GM23338 (cell line): ENCODE results near the gene LRRC8B. TPM values are rescaled to one million over a fixed set of nuclear protein-coding genes. Genes with fewer than 3 reads are reported as not detected.

Experiments used
- ATAC-seq: fragments of 200-7000 bp; cut with Tn5 transposase; 3 replicates; pipeline ENCODE4 v1.9.1; 2020
- DNase-seq: peaks from one replicate; pipeline ENCODE4 v3.0.0-alpha.2; 2015; ENCODE audit warnings: low spot score
- H2AFZ ChIP-seq: fragments of 200-600 bp; sonication (generic); 2 replicates; pipeline ENCODE4 v1.8.0; 2016; ENCODE audit warnings: antibody characterized with exemption, mild to moderate bottlenecking, moderate library complexity
- H3F3A ChIP-seq: fragments of 200-600 bp; sonication (generic); replicated peaks from 2 replicates; pipeline ENCODE4 v1.8.0; 2017; ENCODE audit warnings: antibody characterized with exemption, mixed run types, low read depth
- H3K27ac ChIP-seq: fragments of 200-600 bp; sonication (generic); 2 replicates; pipeline ENCODE4 v1.6.1; 2016; ENCODE audit warnings: low read depth
- H3K27me3 ChIP-seq: fragments of 200-600 bp; sonication (generic); 2 replicates; pipeline ENCODE4 v1.8.0; 2016; ENCODE audit warnings: mild to moderate bottlenecking, mixed run types, moderate library complexity; ENCODE audit not compliant: insufficient read depth
- H3K36me3 ChIP-seq: fragments of 200-600 bp; sonication (generic); 2 replicates; pipeline ENCODE4 v1.8.0; 2016; ENCODE audit warnings: mild to moderate bottlenecking; ENCODE audit not compliant: insufficient read depth
- H3K4me1 ChIP-seq: fragments of 200-600 bp; sonication (generic); 2 replicates; pipeline ENCODE4 v1.8.0; 2016; ENCODE audit warnings: mild to moderate bottlenecking, moderate library complexity; ENCODE audit not compliant: insufficient read depth
- H3K4me2 ChIP-seq: fragments of 200-600 bp; sonication (generic); 2 replicates; pipeline ENCODE4 v1.7.1; 2017; ENCODE audit warnings: mixed run types
- H3K4me3 ChIP-seq: fragments of 200-600 bp; sonication (generic); 2 replicates; pipeline ENCODE4 v1.6.1; 2016; ENCODE audit warnings: mixed run types
- H3K79me2 ChIP-seq: fragments of 200-600 bp; sonication (generic); replicated peaks from 2 replicates; pipeline ENCODE4 v1.8.0; 2017; ENCODE audit warnings: mild to moderate bottlenecking; ENCODE audit not compliant: insufficient read depth
- H3K9me2 ChIP-seq: fragments of 200-600 bp; sonication (generic); 2 replicates; pipeline ENCODE4 v1.8.0; 2017; ENCODE audit not compliant: insufficient read depth
- H4K20me1 ChIP-seq: fragments of 200-600 bp; sonication (generic); replicated peaks from 2 replicates; pipeline ENCODE4 v1.8.0; 2017; ENCODE audit warnings: mild to moderate bottlenecking; ENCODE audit not compliant: insufficient read depth
- H3K27ac Mint-ChIP-seq: 2 replicates; pipeline ENCODE4 v1.8.0; 2020; ENCODE audit warnings: inconsistent platforms, mild to moderate bottlenecking, moderate library complexity, mixed read lengths
- H3K27me3 Mint-ChIP-seq: 3 replicates; pipeline ENCODE4 v1.8.0; 2022; ENCODE audit warnings: low read depth, mild to moderate bottlenecking, moderate library complexity, mixed read lengths, inconsistent platforms; ENCODE audit not compliant: insufficient read depth, poor library complexity
- H3K36me3 Mint-ChIP-seq: 3 replicates; pipeline ENCODE4 v1.8.0; 2021; ENCODE audit warnings: low read depth, mild to moderate bottlenecking, inconsistent platforms, moderate library complexity, mixed read lengths
- H3K4me1 Mint-ChIP-seq: 3 replicates; pipeline ENCODE4 v1.8.0; 2020; ENCODE audit warnings: mild to moderate bottlenecking, inconsistent platforms, mixed read lengths
- H3K4me3 Mint-ChIP-seq: 3 replicates; pipeline ENCODE4 v1.8.0; 2021; ENCODE audit warnings: moderate library complexity, mild to moderate bottlenecking, inconsistent platforms, mixed read lengths
- H3K9me3 Mint-ChIP-seq: 3 replicates; pipeline ENCODE4 v1.8.0; 2020; ENCODE audit warnings: moderate library complexity, mild to moderate bottlenecking, inconsistent platforms, mixed read lengths
- CREB1 ChIP-seq: fragments of 250-450 bp; sonication (Bioruptor Pico); IDR thresholded peaks from 2 replicates; pipeline ENCODE4 v1.5.0; 2020; ENCODE audit warnings: low read depth, mild to moderate bottlenecking, moderate library complexity
- EZH2 ChIP-seq: fragments of 200-600 bp; sonication (generic); IDR thresholded peaks from one replicate; pipeline ENCODE4 v1.8.0; 2017; ENCODE audit warnings: antibody characterized with exemption, mild to moderate bottlenecking, low read depth; ENCODE audit not compliant: unreplicated experiment
- EZH2phosphoT487 ChIP-seq: fragments of 200-600 bp; sonication (generic); IDR thresholded peaks from one replicate; pipeline ENCODE4 v1.8.1; 2018; ENCODE audit warnings: antibody characterized with exemption; ENCODE audit not compliant: unreplicated experiment
- JUNB ChIP-seq: IDR thresholded peaks from one replicate; pipeline ENCODE4 v1.6.1; 2016; ENCODE audit warnings: antibody characterized with exemption; ENCODE audit not compliant: unreplicated experiment
- POLR2AphosphoS5 ChIP-seq: IDR thresholded peaks from 2 replicates; pipeline ENCODE4 v1.6.1; 2016; ENCODE audit warnings: antibody characterized with exemption, low read depth
- ZNF331 ChIP-seq: fragments of 250-450 bp; sonication (Bioruptor Pico); IDR thresholded peaks from 2 replicates; pipeline ENCODE4 v1.5.0; 2020; ENCODE audit warnings: low read depth, mild to moderate bottlenecking, moderate library complexity
- polyA plus RNA-seq: library from polyadenylated mRNA; unstranded; fragments of >200 nt; fragmentation: Nextera tagmentation; extraction: Ambion mirVana; gene quantifications from 2 replicates; pipeline ENCODE4 v1.2.1, GENCODE V29; 2016
- total RNA-seq: library from RNA; depleted of rRNA; stranded (reverse); fragments of >200 nt; shearing (Covaris generic); gene quantifications from 2 replicates; pipeline ENCODE4 v1.2.3, GENCODE V29; 2014
- TF ChIP-seq, protein P1 (sequence below): fragments of 250-450 bp; sonication (Bioruptor Pico); IDR thresholded peaks from 2 replicates; pipeline ENCODE4 v1.5.0; 2020; ENCODE audit warnings: mild to moderate bottlenecking, moderate library complexity
- TF ChIP-seq, protein P2 (sequence below), 2 experiments: fragments of 200-600 bp in 1 of 2; sonication (generic) in 1 of 2; conservative IDR thresholded peaks; 2 replicates each; pipeline versions ENCODE4 v1.5.1 to v1.6.1; 2016 to 2017; ENCODE audit warnings: antibody characterized with exemption in 2 of 2, low read depth in 2 of 2, mild to moderate bottlenecking in 2 of 2, moderate library complexity in 1 of 2
- TF ChIP-seq, protein P3 (sequence below): IDR thresholded peaks from 2 replicates; pipeline ENCODE4 v1.6.1; 2016; ENCODE audit warnings: antibody characterized with exemption

The LRRC8B gene
- total and polyA plus RNA-seq, 2 experiments from 2014 or later: 9.0 to 26.5 TPM

DNA sequence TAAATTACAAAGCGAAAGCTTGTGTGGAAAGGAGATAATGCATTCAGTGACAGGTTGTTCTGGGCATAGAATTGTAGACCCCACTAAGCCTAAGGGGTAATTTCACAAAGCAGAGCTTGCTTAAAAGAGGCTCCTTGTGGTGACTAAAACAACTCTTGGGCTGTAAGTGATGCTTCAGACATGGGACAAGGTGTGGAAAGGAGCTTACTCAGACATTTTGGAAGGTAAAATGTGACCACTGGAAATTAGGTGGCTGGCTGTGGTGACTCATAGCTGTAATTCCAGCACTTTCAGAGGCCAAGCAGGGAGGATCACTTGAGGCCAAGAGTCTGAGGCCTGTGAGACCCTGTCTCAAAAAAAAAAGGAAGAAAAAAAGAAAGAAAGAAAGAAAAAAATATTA lies 57.2 kb downstream of the LRRC8B start (continued):
- TF ChIP-seq ZNF331 (CRISPR knock-in tag): no peak
- TF ChIP-seq, protein P1, sequence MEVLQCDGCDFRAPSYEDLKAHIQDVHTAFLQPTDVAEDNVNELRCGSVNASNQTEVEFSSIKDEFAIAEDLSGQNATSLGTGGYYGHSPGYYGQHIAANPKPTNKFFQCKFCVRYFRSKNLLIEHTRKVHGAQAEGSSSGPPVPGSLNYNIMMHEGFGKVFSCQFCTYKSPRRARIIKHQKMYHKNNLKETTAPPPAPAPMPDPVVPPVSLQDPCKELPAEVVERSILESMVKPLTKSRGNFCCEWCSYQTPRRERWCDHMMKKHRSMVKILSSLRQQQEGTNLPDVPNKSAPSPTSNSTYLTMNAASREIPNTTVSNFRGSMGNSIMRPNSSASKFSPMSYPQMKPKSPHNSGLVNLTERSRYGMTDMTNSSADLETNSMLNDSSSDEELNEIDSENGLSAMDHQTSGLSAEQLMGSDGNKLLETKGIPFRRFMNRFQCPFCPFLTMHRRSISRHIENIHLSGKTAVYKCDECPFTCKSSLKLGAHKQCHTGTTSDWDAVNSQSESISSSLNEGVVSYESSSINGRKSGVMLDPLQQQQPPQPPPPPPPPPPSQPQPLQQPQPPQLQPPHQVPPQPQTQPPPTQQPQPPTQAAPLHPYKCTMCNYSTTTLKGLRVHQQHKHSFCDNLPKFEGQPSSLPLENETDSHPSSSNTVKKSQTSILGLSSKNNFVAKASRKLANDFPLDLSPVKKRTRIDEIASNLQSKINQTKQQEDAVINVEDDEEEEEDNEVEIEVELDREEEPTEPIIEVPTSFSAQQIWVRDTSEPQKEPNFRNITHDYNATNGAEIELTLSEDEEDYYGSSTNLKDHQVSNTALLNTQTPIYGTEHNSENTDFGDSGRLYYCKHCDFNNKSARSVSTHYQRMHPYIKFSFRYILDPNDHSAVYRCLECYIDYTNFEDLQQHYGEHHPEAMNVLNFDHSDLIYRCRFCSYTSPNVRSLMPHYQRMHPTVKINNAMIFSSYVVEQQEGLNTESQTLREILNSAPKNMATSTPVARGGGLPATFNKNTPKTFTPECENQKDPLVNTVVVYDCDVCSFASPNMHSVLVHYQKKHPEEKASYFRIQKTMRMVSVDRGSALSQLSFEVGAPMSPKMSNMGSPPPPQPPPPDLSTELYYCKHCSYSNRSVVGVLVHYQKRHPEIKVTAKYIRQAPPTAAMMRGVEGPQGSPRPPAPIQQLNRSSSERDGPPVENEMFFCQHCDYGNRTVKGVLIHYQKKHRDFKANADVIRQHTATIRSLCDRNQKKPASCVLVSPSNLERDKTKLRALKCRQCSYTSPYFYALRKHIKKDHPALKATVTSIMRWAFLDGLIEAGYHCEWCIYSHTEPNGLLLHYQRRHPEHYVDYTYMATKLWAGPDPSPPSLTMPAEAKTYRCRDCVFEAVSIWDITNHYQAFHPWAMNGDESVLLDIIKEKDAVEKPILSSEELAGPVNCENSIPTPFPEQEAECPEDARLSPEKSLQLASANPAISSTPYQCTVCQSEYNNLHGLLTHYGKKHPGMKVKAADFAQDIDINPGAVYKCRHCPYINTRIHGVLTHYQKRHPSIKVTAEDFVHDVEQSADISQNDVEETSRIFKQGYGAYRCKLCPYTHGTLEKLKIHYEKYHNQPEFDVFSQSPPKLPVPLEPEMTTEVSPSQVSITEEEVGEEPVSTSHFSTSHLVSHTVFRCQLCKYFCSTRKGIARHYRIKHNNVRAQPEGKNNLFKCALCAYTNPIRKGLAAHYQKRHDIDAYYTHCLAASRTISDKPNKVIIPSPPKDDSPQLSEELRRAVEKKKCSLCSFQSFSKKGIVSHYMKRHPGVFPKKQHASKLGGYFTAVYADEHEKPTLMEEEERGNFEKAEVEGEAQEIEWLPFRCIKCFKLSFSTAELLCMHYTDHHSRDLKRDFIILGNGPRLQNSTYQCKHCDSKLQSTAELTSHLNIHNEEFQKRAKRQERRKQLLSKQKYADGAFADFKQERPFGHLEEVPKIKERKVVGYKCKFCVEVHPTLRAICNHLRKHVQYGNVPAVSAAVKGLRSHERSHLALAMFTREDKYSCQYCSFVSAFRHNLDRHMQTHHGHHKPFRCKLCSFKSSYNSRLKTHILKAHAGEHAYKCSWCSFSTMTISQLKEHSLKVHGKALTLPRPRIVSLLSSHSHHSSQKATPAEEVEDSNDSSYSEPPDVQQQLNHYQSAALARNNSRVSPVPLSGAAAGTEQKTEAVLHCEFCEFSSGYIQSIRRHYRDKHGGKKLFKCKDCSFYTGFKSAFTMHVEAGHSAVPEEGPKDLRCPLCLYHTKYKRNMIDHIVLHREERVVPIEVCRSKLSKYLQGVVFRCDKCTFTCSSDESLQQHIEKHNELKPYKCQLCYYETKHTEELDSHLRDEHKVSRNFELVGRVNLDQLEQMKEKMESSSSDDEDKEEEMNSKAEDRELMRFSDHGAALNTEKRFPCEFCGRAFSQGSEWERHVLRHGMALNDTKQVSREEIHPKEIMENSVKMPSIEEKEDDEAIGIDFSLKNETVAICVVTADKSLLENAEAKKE (CRISPR knock-in tag): no peak

DNA sequence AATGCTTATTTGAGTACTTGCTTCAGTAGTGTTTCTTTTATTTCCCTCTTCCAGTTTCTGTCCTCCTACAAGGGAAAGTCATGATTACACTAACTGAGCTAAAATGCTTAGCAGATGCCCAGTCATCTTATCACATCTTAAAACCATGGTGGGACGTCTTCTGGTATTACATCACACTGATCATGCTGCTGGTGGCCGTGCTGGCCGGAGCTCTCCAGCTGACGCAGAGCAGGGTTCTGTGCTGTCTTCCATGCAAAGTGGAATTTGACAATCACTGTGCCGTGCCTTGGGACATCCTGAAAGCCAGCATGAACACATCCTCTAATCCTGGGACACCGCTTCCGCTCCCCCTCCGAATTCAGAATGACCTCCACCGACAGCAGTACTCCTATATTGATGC lies 57.9 kb downstream of the LRRC8B start:
- no peak for DNase-seq
- Histone ChIP-seq H3K9me2 (no peaks in the 10 kb centered on the region), H4K20me1 (peaks cover 18% of the 10 kb centered on the region), H2AFZ (no peak overlapping the region), H3K4me1 (peaks cover 9% of the 10 kb centered on the region; the same call in 1 of the 2 replicates), H3K27ac (no peak overlapping the region), H3K4me2 (no peak overlapping the region), H3K36me3 (peaks cover 19% of the 10 kb centered on the region; the same call in 1 of the 2 replicates), H3K4me3 (no peak overlapping the region), H3F3A (no peaks in the 10 kb centered on the region), H3K79me2 (peaks cover 25% of the 10 kb centered on the region; the same call in 1 of the 2 replicates), H3K27me3 (no peaks in the 10 kb centered on the region)
- Mint-ChIP-seq H3K27ac (no peak overlapping the region), H3K9me3 (no peaks in the 10 kb centered on the region), H3K36me3 (peaks cover 24% of the 10 kb centered on the region), H3K27me3 (no peaks in the 10 kb centered on the region), H3K4me1 (peaks cover 13% of the 10 kb centered on the region), H3K4me3 (no peak overlapping the region)
- no peak for ATAC-seq
- TF ChIP-seq JUNB (no peak), EZH2phosphoT487 (no peak), ZNF331 (CRISPR knock-in tag) (no peak), CREB1 (CRISPR knock-in tag) (no peak), POLR2AphosphoS5 (no peak), EZH2 (no peak)
- TF ChIP-seq, protein P2, sequence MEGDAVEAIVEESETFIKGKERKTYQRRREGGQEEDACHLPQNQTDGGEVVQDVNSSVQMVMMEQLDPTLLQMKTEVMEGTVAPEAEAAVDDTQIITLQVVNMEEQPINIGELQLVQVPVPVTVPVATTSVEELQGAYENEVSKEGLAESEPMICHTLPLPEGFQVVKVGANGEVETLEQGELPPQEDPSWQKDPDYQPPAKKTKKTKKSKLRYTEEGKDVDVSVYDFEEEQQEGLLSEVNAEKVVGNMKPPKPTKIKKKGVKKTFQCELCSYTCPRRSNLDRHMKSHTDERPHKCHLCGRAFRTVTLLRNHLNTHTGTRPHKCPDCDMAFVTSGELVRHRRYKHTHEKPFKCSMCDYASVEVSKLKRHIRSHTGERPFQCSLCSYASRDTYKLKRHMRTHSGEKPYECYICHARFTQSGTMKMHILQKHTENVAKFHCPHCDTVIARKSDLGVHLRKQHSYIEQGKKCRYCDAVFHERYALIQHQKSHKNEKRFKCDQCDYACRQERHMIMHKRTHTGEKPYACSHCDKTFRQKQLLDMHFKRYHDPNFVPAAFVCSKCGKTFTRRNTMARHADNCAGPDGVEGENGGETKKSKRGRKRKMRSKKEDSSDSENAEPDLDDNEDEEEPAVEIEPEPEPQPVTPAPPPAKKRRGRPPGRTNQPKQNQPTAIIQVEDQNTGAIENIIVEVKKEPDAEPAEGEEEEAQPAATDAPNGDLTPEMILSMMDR (conservative IDR thresholded peaks at IDR 0.05; ENCODE audit: low read depth in 2 of 2): no peak
- TF ChIP-seq, protein P3, sequence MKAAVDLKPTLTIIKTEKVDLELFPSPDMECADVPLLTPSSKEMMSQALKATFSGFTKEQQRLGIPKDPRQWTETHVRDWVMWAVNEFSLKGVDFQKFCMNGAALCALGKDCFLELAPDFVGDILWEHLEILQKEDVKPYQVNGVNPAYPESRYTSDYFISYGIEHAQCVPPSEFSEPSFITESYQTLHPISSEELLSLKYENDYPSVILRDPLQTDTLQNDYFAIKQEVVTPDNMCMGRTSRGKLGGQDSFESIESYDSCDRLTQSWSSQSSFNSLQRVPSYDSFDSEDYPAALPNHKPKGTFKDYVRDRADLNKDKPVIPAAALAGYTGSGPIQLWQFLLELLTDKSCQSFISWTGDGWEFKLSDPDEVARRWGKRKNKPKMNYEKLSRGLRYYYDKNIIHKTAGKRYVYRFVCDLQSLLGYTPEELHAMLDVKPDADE: no peak
